HAP-1 (cell line): Measurements from ENCODE around the gene TMC2.
"Not testable (repeated sequence)": the region's sequence is repeated elsewhere in the genome, so short reads cannot be mapped to it uniquely, and the experiment has no call there.

Source experiments
- DNase-seq, 2 experiments: peaks; one replicate each; pipeline ENCODE4 v3.0.0-alpha.2; 2016 to 2020; ENCODE audit warnings: low spot score in 2 of 2
- H3K27me3 ChIP-seq: fragments of 250-450 bp; sonication (Bioruptor Pico); 2 replicates; pipeline ENCODE4 v1.5.1; 2020; ENCODE audit warnings: low read depth, mild to moderate bottlenecking, moderate library complexity
- H3K36me3 ChIP-seq: fragments of 250-450 bp; sonication (Bioruptor Pico); replicated peaks from 2 replicates; pipeline ENCODE4 v1.5.1; 2020; ENCODE audit warnings: mild to moderate bottlenecking
- H3K4me1 ChIP-seq: fragments of 250-450 bp; sonication (Bioruptor Pico); 2 replicates; pipeline ENCODE4 v1.5.1; 2020; ENCODE audit warnings: mild to moderate bottlenecking
- H3K4me3 ChIP-seq: fragments of 250-450 bp; sonication (Bioruptor Pico); 2 replicates; pipeline ENCODE4 v1.5.1; 2020; ENCODE audit warnings: mild to moderate bottlenecking, moderate library complexity
- H3K9me3 ChIP-seq: fragments of 250-450 bp; sonication (Bioruptor Pico); 2 replicates; pipeline ENCODE4 v1.5.1; 2020; ENCODE audit warnings: mild to moderate bottlenecking, moderate library complexity
- in situ Hi-C: fragments of 300-500 bp; cut with MboI; formaldehyde crosslinking; loops from 3 replicates; pipeline ENCODE4 v1.14.3; 2020; ENCODE audit warnings: low sequenced_read_pairs, inconsistent platforms, mixed read lengths

TMC2 gene

GRCh38 chr20:2658414-2659354 is 122.3 kb downstream of the TMC2 start:
- Histone ChIP-seq H3K9me3 (no peaks in the 10 kb centered on the region), H3K36me3 (peaks cover 83% of the 10 kb centered on the region), H3K4me3 (no peak overlapping the region), H3K4me1 (peaks cover 14% of the 10 kb centered on the region), H3K27me3 (no peaks in the 10 kb centered on the region)
- DNase-seq: peak; percentile 32 to 50
- in situ Hi-C loops: no loop called here

GRCh38 chr20:2659547-2659946 is 123.2 kb downstream of the TMC2 start:
- Histone ChIP-seq H3K27me3 (no peaks in the 10 kb centered on the region), H3K9me3 (no peaks in the 10 kb centered on the region), H3K36me3 (peaks cover 75% of the 10 kb centered on the region), H3K4me3 (no peak overlapping the region), H3K4me1 (peaks cover 11% of the 10 kb centered on the region)
- in situ Hi-C loops: no loop called here
- peak in 1 of 2 experiments; percentile 15 for DNase-seq

GRCh38 chr20:2663364-2663886 is 127.1 kb downstream of the TMC2 start:
- no peak for DNase-seq
- H3K9me3 ChIP-seq: no peaks in the 10 kb centered on the region
- H3K27me3 ChIP-seq: 0 out of 2 replicates have a peak, but pooled peaks cover 3% of the 10 kb centered on the region
- H3K36me3 ChIP-seq: peaks cover 36% of the 10 kb centered on the region
- H3K4me1 ChIP-seq: peaks cover 10% of the 10 kb centered on the region
- H3K4me3 ChIP-seq: peak overlapping the region; percentile 82
- in situ Hi-C loops: no loop called here

GRCh38 chr20:2663887-2664719 is 127.7 kb downstream of the TMC2 start, which contains the start of gene IDH3B:
TSS of gene IDH3B (minus strand) at chr20:2664216. CDS start at chr20:2664188, 28 bp downstream.
- peak; percentile 86 to 90 for DNase-seq
- H3K27me3 ChIP-seq: peaks cover 3% of the 10 kb centered on the region; the same call in 1 of the 2 replicates
- in situ Hi-C loops: no loop called here
- peak within 1 kb of the TSS; percentile 82 for H3K4me3 ChIP-seq
- H3K4me1 ChIP-seq: peaks cover 10% of the 10 kb centered on the region
- no peaks in the 10 kb centered on the region for H3K9me3 ChIP-seq
- H3K36me3 ChIP-seq: peaks cover 29% of the 10 kb centered on the region

GRCh38 chr20:2671977-2672376 is 135.6 kb downstream of the TMC2 start:
- DNase-seq: peak in 1 of 2 experiments; percentile 27
- Histone ChIP-seq H3K36me3 (no peaks in the 10 kb centered on the region), H3K9me3 (no peaks in the 10 kb centered on the region), H3K27me3 (peaks cover 3% of the 10 kb centered on the region; the same call in 1 of the 2 replicates), H3K4me1 (no peaks in the 10 kb centered on the region), H3K4me3 (no peak overlapping the region)
- in situ Hi-C loops: no loop called here

- DNase-seq: no peak
- Histone ChIP-seq H3K9me3 (no peaks in the 10 kb centered on the region), H3K4me1 (no peaks in the 10 kb centered on the region), H3K4me3 (no peak overlapping the region), H3K27me3 (peaks cover 3% of the 10 kb centered on the region; the same call in 1 of the 2 replicates), H3K36me3 (no peaks in the 10 kb centered on the region)
- in situ Hi-C loops: no loop called here
These were observed 136.1 kb downstream of the TMC2 start for GRCh38 chr20:2672446-2672845.

- no peaks in the 10 kb centered on the region for H3K36me3 ChIP-seq
- no peaks in the 10 kb centered on the region for H3K4me1 ChIP-seq
- no peak overlapping the region for H3K4me3 ChIP-seq
- in situ Hi-C loops: no loop called here
- no peak for DNase-seq
- no peaks in the 10 kb centered on the region; the same call in 1 of the 2 replicates for H3K27me3 ChIP-seq
- no peaks in the 10 kb centered on the region for H3K9me3 ChIP-seq
These were observed 137.1 kb downstream of the TMC2 start for GRCh38 chr20:2673453-2673852.

GRCh38 chr20:2680046-2680445 is 143.7 kb downstream of the TMC2 start:
- Histone ChIP-seq H3K9me3 (no peaks in the 10 kb centered on the region), H3K4me1 (no peaks in the 10 kb centered on the region), H3K36me3 (no peaks in the 10 kb centered on the region), H3K4me3 (no peak overlapping the region), H3K27me3 (peaks cover 8% of the 10 kb centered on the region; the same call in 1 of the 2 replicates)
- DNase-seq: no peak
- in situ Hi-C loops: no loop called here

- H3K4me1 ChIP-seq, H3K27me3 ChIP-seq, DNase-seq, in situ Hi-C loops, H3K9me3 ChIP-seq, H3K4me3 ChIP-seq, H3K36me3 ChIP-seq: not testable (repeated sequence)
These were observed 145.7 kb downstream of the TMC2 start for GRCh38 chr20:2682040-2682439.

GRCh38 chr20:2684817-2685216 is 148.4 kb downstream of the TMC2 start:
- H3K4me1 ChIP-seq, H3K36me3 ChIP-seq, DNase-seq, H3K4me3 ChIP-seq, H3K27me3 ChIP-seq, in situ Hi-C loops, H3K9me3 ChIP-seq: not testable (repeated sequence)

- no peaks in the 10 kb centered on the region for H3K36me3 ChIP-seq
- peaks cover 5% of the 10 kb centered on the region; the same call in 1 of the 2 replicates for H3K4me1 ChIP-seq
- H3K27me3 ChIP-seq: peaks cover 6% of the 10 kb centered on the region
- no peaks in the 10 kb centered on the region for H3K9me3 ChIP-seq
- H3K4me3 ChIP-seq: no peak overlapping the region
- in situ Hi-C loops: no loop called here
- DNase-seq: no peak
These were observed 151.1 kb downstream of the TMC2 start for GRCh38 chr20:2687514-2687913.

- Histone ChIP-seq H3K36me3 (no peaks in the 10 kb centered on the region), H3K9me3 (no peaks in the 10 kb centered on the region), H3K4me3 (no peak overlapping the region), H3K4me1 (peaks cover 5% of the 10 kb centered on the region; the same call in 1 of the 2 replicates), H3K27me3 (peaks cover 5% of the 10 kb centered on the region)
- peak; percentile 23 to 74 for DNase-seq
- in situ Hi-C loops: no loop called here
These were observed 151.7 kb downstream of the TMC2 start for GRCh38 chr20:2688041-2688591.

- no peak for DNase-seq
- Histone ChIP-seq H3K9me3 (no peaks in the 10 kb centered on the region), H3K4me1 (peaks cover 5% of the 10 kb centered on the region; the same call in 1 of the 2 replicates), H3K4me3 (no peak overlapping the region), H3K27me3 (peaks cover 2% of the 10 kb centered on the region; the same call in 1 of the 2 replicates), H3K36me3 (no peaks in the 10 kb centered on the region)
- in situ Hi-C loops: no loop called here
These were observed 153.8 kb downstream of the TMC2 start for GRCh38 chr20:2690213-2690612.
